Smooth muscle cell (in vitro differentiated cells): ENCODE measurements around the gene COA1. TPM values are rescaled to one million over a fixed set of nuclear protein-coding genes. Genes with fewer than 3 reads are reported as not detected.

Source experiments
- DNase-seq: peaks from one replicate; lab custom pipeline; 2025; ENCODE audit not compliant: unreplicated experiment; lab: John Stamatoyannopoulos, UW
- H2AFZ ChIP-seq: fragments of 200-600 bp; sonication (generic); 2 replicates; pipeline ENCODE4 v1.6.0; 2016; ENCODE audit warnings: antibody characterized with exemption, low read depth, mild to moderate bottlenecking
- H3F3A ChIP-seq: fragments of 200-600 bp; sonication (generic); 2 replicates; pipeline ENCODE4 v1.6.0; 2017; ENCODE audit warnings: antibody characterized with exemption, low read depth
- H3K27ac ChIP-seq: fragments of 200-600 bp; sonication (generic); 2 replicates; pipeline ENCODE4 v1.5.1; 2016; ENCODE audit warnings: low read depth, mild to moderate bottlenecking
- H3K27me3 ChIP-seq: fragments of 200-600 bp; sonication (generic); 2 replicates; pipeline ENCODE4 v1.6.1; 2016; ENCODE audit warnings: low read depth, mild to moderate bottlenecking
- H3K36me3 ChIP-seq: fragments of 200-600 bp; sonication (generic); 2 replicates; pipeline ENCODE4 v1.5.1; 2016; ENCODE audit warnings: low read depth
- H3K4me1 ChIP-seq: fragments of 200-600 bp; sonication (generic); 2 replicates; pipeline ENCODE4 v1.5.1; 2016; ENCODE audit warnings: low read depth
- H3K4me2 ChIP-seq: fragments of 200-600 bp; sonication (generic); 2 replicates; pipeline ENCODE4 v1.6.0; 2016; ENCODE audit warnings: mild to moderate bottlenecking
- H3K4me3 ChIP-seq: fragments of 200-600 bp; sonication (generic); 2 replicates; pipeline ENCODE4 v1.5.1; 2016; ENCODE audit warnings: mild to moderate bottlenecking
- H3K79me2 ChIP-seq: fragments of 200-600 bp; sonication (generic); 2 replicates; pipeline ENCODE4 v1.6.0; 2016; ENCODE audit warnings: low read depth, mild to moderate bottlenecking
- H3K9ac ChIP-seq: fragments of 200-600 bp; sonication (generic); 2 replicates; pipeline ENCODE4 v1.6.0; 2016; ENCODE audit warnings: low read depth
- H3K9me3 ChIP-seq: fragments of 200-600 bp; sonication (generic); replicated peaks from 2 replicates; pipeline ENCODE4 v1.5.1; 2016; ENCODE audit warnings: low read depth
- H4K20me1 ChIP-seq: fragments of 200-600 bp; sonication (generic); 2 replicates; pipeline ENCODE4 v1.6.0; 2016; ENCODE audit warnings: low read depth
- CTCF ChIP-seq: fragments of 200-600 bp; sonication (generic); IDR thresholded peaks from 2 replicates; pipeline ENCODE4 v1.5.1; 2017; ENCODE audit warnings: borderline replicate concordance, mild to moderate bottlenecking, antibody characterized with exemption; ENCODE audit not compliant: insufficient read depth, poor library complexity, severe bottlenecking
- WGBS: methylation state at CpG from one replicate; pipeline ENCODE4 v1.1.7; 2016; ENCODE audit warnings: low lambda C conversion rate; 5-methylcytosine and 5-hydroxymethylcytosine counted together
- polyA plus RNA-seq: library from polyadenylated mRNA; unstranded; fragments of >200 nt; fragmentation: Nextera tagmentation; extraction: Ambion mirVana; gene quantifications from 2 replicates; pipeline ENCODE4 v1.2.1, GENCODE V29; 2016
- total RNA-seq: library from RNA; depleted of rRNA; stranded (reverse); fragments of >200 nt; gene quantifications from 2 replicates; pipeline ENCODE4 v1.2.3, GENCODE V29; 2014

COA1 gene
- total and polyA plus RNA-seq, 2 experiments from 2014 or later = 63.1 to 67.5 TPM

DNA sequence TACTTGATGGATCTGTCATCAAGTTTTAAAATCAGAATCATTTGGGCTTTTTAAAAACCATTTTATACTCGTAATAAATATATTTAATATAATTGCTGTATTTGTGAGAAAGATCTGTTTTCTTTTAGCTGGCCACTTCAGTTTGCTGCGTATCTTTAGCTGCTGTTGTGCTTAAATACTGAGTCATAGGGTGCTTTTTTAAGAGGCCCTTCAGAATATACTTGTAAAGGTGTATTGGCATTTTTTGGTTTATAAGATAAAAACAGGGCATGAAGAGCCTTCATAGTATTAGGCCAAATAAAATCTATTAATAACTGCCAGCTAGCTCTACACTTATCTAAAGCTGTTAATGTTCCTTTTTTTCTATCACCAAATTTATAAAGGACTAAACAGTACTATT lies 102.6 kb downstream of the COA1 start:
- TF ChIP-seq CTCF = no peak
- Histone ChIP-seq H3K4me1 (no peaks in the 10 kb centered on the region), H3K4me2 (no peak overlapping the region), H4K20me1 (peaks cover 7% of the 10 kb centered on the region), H3F3A (peaks cover 1% of the 10 kb centered on the region), H3K27me3 (no peaks in the 10 kb centered on the region), H3K9me3 (no peaks in the 10 kb centered on the region), H3K4me3 (no peak overlapping the region), H3K79me2 (peaks cover 5% of the 10 kb centered on the region), H2AFZ (no peak overlapping the region), H3K27ac (no peak overlapping the region), H3K36me3 (peaks cover 7% of the 10 kb centered on the region), H3K9ac (no peak overlapping the region)
- no peak for DNase-seq
- WGBS = 93% methylated on average over 2 of the region's 2 CpGs

DNA sequence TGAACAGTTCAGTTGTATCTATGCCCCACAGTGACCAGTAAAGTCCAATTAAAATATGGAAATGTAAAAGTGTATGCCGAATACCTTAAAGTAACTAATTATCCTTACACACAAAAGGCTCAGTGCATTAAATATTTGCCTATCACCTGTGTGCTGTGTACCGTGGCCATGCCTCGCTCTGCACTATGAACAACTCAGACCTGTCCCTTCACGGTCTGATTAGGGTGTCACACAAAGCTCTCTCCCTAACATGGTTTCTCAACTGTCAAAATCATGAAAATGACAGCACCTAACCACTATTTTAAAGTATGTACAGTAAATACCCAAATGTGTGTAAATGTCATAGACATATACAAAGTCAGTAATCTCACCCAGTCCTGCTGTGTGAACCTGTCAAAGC lies 103.3 kb downstream of the COA1 start:
- H3K27me3 ChIP-seq = no peaks in the 10 kb centered on the region
- H3K79me2 ChIP-seq = peaks cover 5% of the 10 kb centered on the region
- peaks cover 7% of the 10 kb centered on the region for H3K36me3 ChIP-seq
- H3K4me2 ChIP-seq = no peak overlapping the region
- no peak overlapping the region for H3K9ac ChIP-seq
- H3K4me3 ChIP-seq = no peak overlapping the region
- TF ChIP-seq CTCF = no peak
- peaks cover 10% of the 10 kb centered on the region for H4K20me1 ChIP-seq
- DNase-seq = no peak
- no peak overlapping the region for H2AFZ ChIP-seq
- no peaks in the 10 kb centered on the region for H3K9me3 ChIP-seq
- WGBS = 99% methylated on average over 4 of the region's 4 CpGs
- no peak overlapping the region for H3K27ac ChIP-seq
- peaks cover 4% of the 10 kb centered on the region for H3F3A ChIP-seq
- H3K4me1 ChIP-seq = no peaks in the 10 kb centered on the region

- TF ChIP-seq CTCF = no peak
- H3K4me2 ChIP-seq = no peak overlapping the region
- H3K9ac ChIP-seq = no peak overlapping the region
- DNase-seq = no peak
- no peak overlapping the region for H2AFZ ChIP-seq
- no peaks in the 10 kb centered on the region for H3K9me3 ChIP-seq
- H3K36me3 ChIP-seq = peaks cover 7% of the 10 kb centered on the region
- H3K27ac ChIP-seq = no peak overlapping the region
- no peaks in the 10 kb centered on the region for H3K4me1 ChIP-seq
- no peak overlapping the region for H3K4me3 ChIP-seq
- no peaks in the 10 kb centered on the region for H3K27me3 ChIP-seq
- H3F3A ChIP-seq = peaks cover 4% of the 10 kb centered on the region
- H3K79me2 ChIP-seq = peaks cover 5% of the 10 kb centered on the region
- peaks cover 10% of the 10 kb centered on the region for H4K20me1 ChIP-seq
Measured at GRCh38 chr7:43625453-43625852, 103.9 kb downstream of the COA1 start.

GRCh38 chr7:43624156-43624555 lies 105.2 kb downstream of the COA1 start:
- peaks cover 3% of the 10 kb centered on the region for H3K36me3 ChIP-seq
- H3K79me2 ChIP-seq = peaks cover 5% of the 10 kb centered on the region
- no peak for DNase-seq
- no peaks in the 10 kb centered on the region for H3K27me3 ChIP-seq
- no peak for TF ChIP-seq CTCF
- peaks cover 4% of the 10 kb centered on the region for H3F3A ChIP-seq
- no peak overlapping the region for H2AFZ ChIP-seq
- peaks cover 4% of the 10 kb centered on the region for H3K4me1 ChIP-seq
- no peak overlapping the region for H3K4me2 ChIP-seq
- peaks cover 14% of the 10 kb centered on the region for H4K20me1 ChIP-seq
- no peaks in the 10 kb centered on the region for H3K9me3 ChIP-seq
- no peak overlapping the region for H3K4me3 ChIP-seq
- 98% methylated on average over 2 of the region's 2 CpGs for WGBS
- H3K9ac ChIP-seq = no peak overlapping the region
- H3K27ac ChIP-seq = no peak overlapping the region
